Measurements from ENCODE around the gene MFAP5. TPM values are rescaled to one million over a fixed set of nuclear protein-coding genes. Genes with fewer than 3 reads are reported as not detected.
A peak's percentile ranks its signal among the peaks of the same experiment; 100 is the strongest.

Gene MFAP5
- total RNA-seq, 1 experiment from 2014 or later, result 18.9 TPM

- Histone ChIP-seq H3F3A (ENCODE audit: insufficient read depth, low read depth) (no peaks in the 10 kb centered on the region), H2AFZ (no peak overlapping the region), H4K20me1 (ENCODE audit: insufficient read depth) (no peaks in the 10 kb centered on the region), H3K4me3 (no peak overlapping the region), H3K79me2 (ENCODE audit: low read depth) (no peaks in the 10 kb centered on the region), H3K4me2 (no peak overlapping the region), H3K27ac (no peak overlapping the region), H3K9me2 (ENCODE audit: insufficient read depth) (no peaks in the 10 kb centered on the region), H3K27me3 (ENCODE audit: insufficient read depth, low read depth) (peaks cover 4% of the 10 kb centered on the region; the same call in 1 of the 2 replicates), H3K36me3 (ENCODE audit: low read depth) (no peaks in the 10 kb centered on the region), H3K4me1 (replicated peaks; ENCODE audit: insufficient read depth) (0 out of 2 replicates have a peak, but pooled peaks cover 7% of the 10 kb centered on the region), H3K9me3 (ENCODE audit: insufficient read depth, low read depth) (no peaks in the 10 kb centered on the region)
- POLR2A ChIA-PET (ENCODE audit: unreplicated experiment), result interaction anchor here (0.6 to 0.7 kb wide), 2 partner anchors 681 to 995 kb away, joined by 3 to 7 read pairs; no protein-coding TSS in a partner anchor
- TF ChIP-seq CTCF (conservative IDR thresholded peaks at IDR 0.05) (no peak), EZH2 (IDR thresholded peaks at IDR 0.05; ENCODE audit: low read depth) (no peak)
- intact Hi-C loops (cut with micrococcal nuclease; ENCODE audit: unreplicated experiment), result no loop called here
- DNase-seq, result no peak
- CTCF ChIA-PET, result interaction anchor here (0.7 kb wide), 1 partner anchor 1523 kb away, joined by 3 read pairs; no protein-coding TSS in a partner anchor
- no TSS peak for BruUV-seq (replicated peaks)
Measured at GRCh38 chr12:8661016-8661415, 1.6 kb downstream of the MFAP5 start.

GRCh38 chr12:8658346-8658745, 4.3 kb downstream of the MFAP5 start:
- no peaks in the 10 kb centered on the region for H3F3A ChIP-seq (ENCODE audit: insufficient read depth, low read depth)
- H3K27me3 ChIP-seq (ENCODE audit: insufficient read depth, low read depth), result no peaks in the 10 kb centered on the region
- BruUV-seq (replicated peaks), result no TSS peak
- CTCF ChIA-PET, result interaction anchor here (0.6 to 2.6 kb wide), 9 partner anchors 20 to 391 kb away, joined by 3 to 53 read pairs (median 7); no protein-coding TSS in a partner anchor
- intact Hi-C loops (cut with micrococcal nuclease; ENCODE audit: unreplicated experiment), result loop anchor here (1.0 to 5.0 kb wide), 5 partner anchors 23 to 381 kb away; partner anchors contain the start of gene M6PR
- POLR2A ChIA-PET (ENCODE audit: unreplicated experiment), result interaction anchor here (0.6 to 0.9 kb wide), 2 partner anchors 29 to 257 kb away, joined by 3 to 39 read pairs; no protein-coding TSS in a partner anchor
- H2AFZ ChIP-seq, result 0 out of 2 replicates have a peak overlapping the region, but pooled peaks have one; percentile 46
- 0 out of 2 replicates have a peak overlapping the region, but pooled peaks have one; percentile 5 for H3K27ac ChIP-seq
- H4K20me1 ChIP-seq (ENCODE audit: insufficient read depth), result no peaks in the 10 kb centered on the region
- H3K79me2 ChIP-seq (ENCODE audit: low read depth), result no peaks in the 10 kb centered on the region
- H3K4me1 ChIP-seq (replicated peaks; ENCODE audit: insufficient read depth), result 0 out of 2 replicates have a peak, but pooled peaks cover 7% of the 10 kb centered on the region
- DNase-seq, result peak; percentile 42 to 49
- H3K36me3 ChIP-seq (ENCODE audit: low read depth), result no peaks in the 10 kb centered on the region
- H3K4me3 ChIP-seq, result no peak overlapping the region
- TF ChIP-seq CTCF (conservative IDR thresholded peaks at IDR 0.05) (no peak), EZH2 (IDR thresholded peaks at IDR 0.05; ENCODE audit: low read depth) (no peak)
- no peaks in the 10 kb centered on the region for H3K9me3 ChIP-seq (ENCODE audit: insufficient read depth, low read depth)
- H3K9me2 ChIP-seq (ENCODE audit: insufficient read depth), result no peaks in the 10 kb centered on the region
- H3K4me2 ChIP-seq, result no peak overlapping the region

- CTCF ChIA-PET, result no interaction called here
- no peak overlapping the region for H3K27ac ChIP-seq
- TF ChIP-seq CTCF (conservative IDR thresholded peaks at IDR 0.05) (no peak), EZH2 (IDR thresholded peaks at IDR 0.05; ENCODE audit: low read depth) (no peak)
- no peaks in the 10 kb centered on the region for H3K9me2 ChIP-seq (ENCODE audit: insufficient read depth)
- intact Hi-C loops (cut with micrococcal nuclease; ENCODE audit: unreplicated experiment), result loop anchor here (5.0 kb wide), 1 partner anchor 292 kb away; the partner anchor contains the start of gene M6PR
- H3F3A ChIP-seq (ENCODE audit: insufficient read depth, low read depth), result no peaks in the 10 kb centered on the region
- no peak overlapping the region for H2AFZ ChIP-seq
- H3K4me3 ChIP-seq, result no peak overlapping the region
- 0 out of 2 replicates have a peak, but pooled peaks cover 7% of the 10 kb centered on the region for H3K4me1 ChIP-seq (replicated peaks; ENCODE audit: insufficient read depth)
- no peaks in the 10 kb centered on the region for H3K79me2 ChIP-seq (ENCODE audit: low read depth)
- POLR2A ChIA-PET (ENCODE audit: unreplicated experiment), result interaction anchor here (0.6 to 0.7 kb wide), 2 partner anchors 42 to 115 kb away, joined by 3 to 6 read pairs; no protein-coding TSS in a partner anchor
- H3K27me3 ChIP-seq (ENCODE audit: insufficient read depth, low read depth), result no peaks in the 10 kb centered on the region
- no peak overlapping the region for H3K4me2 ChIP-seq
- BruUV-seq (replicated peaks), result no TSS peak
- DNase-seq, result no peak
- no peaks in the 10 kb centered on the region for H4K20me1 ChIP-seq (ENCODE audit: insufficient read depth)
- H3K36me3 ChIP-seq (ENCODE audit: low read depth), result no peaks in the 10 kb centered on the region
- no peaks in the 10 kb centered on the region for H3K9me3 ChIP-seq (ENCODE audit: insufficient read depth, low read depth)
Measured at GRCh38 chr12:8655421-8655820, 7.2 kb downstream of the MFAP5 start.

Data from PC-9 (cell line).